A204.1 (cell line): ENCODE measurements around the gene SFT2D1.
"Not testable (repeated sequence)": the region's sequence is repeated elsewhere in the genome, so short reads cannot be mapped to it uniquely, and the experiment has no call there.

Experiments used
- FAIRE-seq: peaks from 2 replicates; lab custom pipeline; 2012; peaks lifted over from hg19 to GRCh38; lab: Jason Lieb, UNC

Gene SFT2D1

DNA sequence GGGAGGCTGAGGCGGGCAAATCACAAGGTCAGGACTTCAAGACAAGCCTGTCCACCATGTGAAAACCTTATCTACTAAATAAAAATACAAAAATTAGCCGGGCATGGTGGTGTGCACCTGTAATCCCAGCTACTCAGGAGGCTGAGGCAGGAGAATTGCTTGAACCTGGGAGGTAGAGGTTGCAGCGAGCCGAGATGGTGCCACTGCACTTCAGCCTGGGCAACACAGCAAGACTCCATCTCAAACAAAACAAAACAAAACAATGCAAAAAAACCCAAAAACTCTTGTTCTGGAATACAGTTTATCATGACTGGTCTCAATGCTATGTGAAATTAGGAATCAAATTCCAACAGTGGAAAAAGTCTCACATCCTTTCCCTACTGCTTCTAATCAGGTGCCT lies 20.1 kb upstream of the SFT2D1 start:
- not testable (repeated sequence) for FAIRE-seq

DNA sequence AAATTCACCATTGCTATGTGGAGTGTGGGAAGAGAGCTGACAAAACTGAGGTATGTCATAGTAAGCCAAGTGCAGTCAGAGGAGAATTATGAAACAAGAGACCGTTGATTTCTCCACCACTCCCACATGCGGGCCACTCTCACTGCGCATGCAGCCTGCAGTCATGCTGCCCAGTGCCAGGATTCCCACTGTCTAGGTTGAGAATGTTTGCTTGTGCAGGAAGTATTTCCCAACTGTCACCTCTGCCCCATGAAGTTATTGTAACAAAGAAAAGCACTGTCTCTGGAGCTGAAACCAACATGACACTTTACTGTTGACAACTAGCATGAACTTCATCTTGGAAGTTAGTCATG lies 18.7 kb upstream of the SFT2D1 start:
- no peak for FAIRE-seq

DNA sequence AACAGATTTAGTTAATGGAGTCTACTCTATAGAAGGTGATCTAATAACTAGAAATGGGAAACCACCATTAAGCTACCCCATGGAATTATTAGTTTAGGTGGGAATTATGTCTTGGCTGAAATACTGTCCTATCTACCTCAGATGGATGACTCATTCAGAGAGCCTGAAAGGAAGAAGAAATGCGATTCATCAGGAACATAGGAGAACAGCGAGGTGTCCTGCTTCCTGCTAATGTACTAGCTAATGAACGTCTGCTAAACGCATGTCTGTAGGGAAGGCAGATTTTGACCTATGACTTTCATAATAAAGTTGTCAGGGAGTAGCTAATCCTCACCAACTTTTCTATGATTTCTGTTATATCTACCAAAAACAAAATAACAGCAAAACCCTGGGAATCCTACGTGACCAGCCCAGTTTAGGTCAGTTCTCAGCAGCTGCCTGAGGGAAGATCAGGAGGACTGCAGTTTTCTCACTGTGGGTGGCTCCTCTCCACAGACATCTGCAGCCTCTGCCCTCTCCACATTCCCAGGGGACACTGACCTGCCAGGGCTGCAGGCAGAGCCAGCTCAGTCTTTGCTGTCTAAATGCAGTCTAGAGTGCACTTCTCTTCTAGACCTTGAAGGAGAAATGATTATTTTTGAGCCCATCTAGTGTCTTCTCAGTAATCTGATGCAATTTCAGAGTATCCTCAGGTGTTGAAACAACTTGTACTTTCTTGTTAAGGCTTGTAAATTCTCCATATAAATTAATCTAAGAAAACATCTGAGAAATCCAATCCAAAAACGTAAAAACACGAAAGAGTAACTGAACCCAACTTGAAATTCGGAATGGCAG lies 18.1 kb upstream of the SFT2D1 start:
- no peak for FAIRE-seq

DNA sequence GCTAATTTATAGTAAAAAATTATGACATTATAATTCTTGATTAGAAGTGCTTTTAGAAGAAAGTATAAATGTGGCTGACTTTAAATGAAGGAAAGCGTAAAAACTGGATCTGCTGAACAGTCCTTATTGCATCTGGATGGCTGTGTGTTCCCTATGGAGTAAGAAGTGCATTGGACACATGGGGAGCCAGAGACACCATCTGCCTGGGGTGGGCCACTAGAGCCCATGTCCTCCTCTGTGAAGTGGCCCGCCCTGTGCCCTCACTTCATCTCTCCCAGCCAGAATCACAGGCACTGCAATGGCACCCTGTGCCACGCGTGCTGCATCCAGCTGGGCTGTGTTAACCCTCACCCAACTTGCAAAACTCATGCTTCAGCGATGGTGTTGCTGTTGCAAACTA lies 13.2 kb upstream of the SFT2D1 start:
- FAIRE-seq: no peak

DNA sequence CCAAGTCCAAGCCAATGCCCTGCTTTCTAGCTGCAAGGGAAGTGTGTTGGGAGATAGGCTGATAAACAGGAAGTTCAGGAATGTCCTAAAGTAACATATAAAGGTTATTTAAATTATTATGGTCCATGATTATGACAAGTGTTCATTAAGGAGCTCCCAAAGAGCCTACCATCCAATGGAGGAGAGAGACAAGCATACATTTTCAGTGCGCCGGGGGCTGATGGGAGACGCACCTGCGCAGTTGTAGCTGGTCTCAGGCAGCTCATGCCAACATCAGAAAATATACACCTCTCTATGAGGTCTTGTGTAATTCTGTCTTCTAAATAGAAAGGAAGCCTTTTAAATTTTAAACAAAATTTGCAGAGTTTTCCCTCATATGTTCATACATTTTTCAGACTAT lies 12.6 kb upstream of the SFT2D1 start:
- FAIRE-seq: no peak

DNA sequence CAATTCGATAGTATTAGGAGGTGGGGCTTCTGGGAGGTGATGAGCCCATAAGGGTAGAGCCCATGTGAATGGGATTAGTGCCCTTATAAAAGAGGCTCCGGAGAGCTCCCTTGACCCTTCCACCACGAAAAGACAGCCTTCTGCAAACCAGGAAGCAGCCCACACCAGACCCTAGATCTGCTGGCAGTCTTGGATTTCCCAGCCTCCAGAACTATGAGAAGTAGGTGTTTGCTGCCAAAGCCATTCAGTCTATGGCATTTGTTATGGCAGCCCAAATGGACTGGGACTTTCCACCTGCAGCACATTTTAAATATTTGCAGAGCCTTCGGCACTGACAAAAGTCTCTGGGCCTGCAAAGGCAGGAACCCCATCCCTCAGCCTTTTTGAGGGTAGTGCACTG lies 11.8 kb upstream of the SFT2D1 start:
- no peak for FAIRE-seq

DNA sequence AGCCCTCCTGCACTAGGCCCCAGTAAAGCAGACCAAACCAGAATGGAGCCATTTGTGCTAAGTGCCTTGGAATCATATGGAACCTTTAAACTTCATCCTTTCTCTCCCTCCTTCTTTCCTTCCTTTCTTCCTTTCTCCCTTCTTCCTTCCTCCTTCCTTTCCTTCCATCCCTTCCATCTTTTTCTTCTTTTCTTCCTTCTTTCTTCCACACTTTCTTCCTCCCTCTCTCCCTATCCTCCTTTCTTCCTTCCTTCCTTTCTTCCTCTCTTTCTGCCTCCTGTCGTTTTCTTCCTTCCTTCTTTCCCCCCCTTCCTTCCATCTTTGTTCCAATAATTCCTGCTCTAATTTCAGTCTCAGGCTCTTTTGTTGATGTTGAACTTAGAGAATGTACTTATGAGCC lies 11.2 kb upstream of the SFT2D1 start:
- FAIRE-seq: no peak

DNA sequence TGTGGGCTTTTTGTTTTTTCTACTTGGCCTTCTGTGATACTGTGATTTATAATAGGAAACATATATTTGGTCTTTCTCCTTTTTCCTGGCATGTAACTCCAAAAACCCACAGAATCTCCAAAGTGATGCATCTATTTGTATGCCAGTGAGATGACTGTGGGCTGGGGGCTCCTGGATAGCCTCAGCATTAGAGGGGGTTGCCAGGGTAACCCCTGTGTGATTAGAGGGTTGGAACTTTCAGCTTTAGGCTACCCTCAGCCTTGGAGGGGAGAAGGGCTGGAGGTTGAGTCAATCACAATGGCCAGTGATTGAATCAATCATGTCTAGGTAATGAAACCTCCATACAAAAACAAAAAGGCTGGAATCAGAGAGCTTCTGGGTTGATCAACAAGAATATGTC lies 10.6 kb upstream of the SFT2D1 start:
- no peak for FAIRE-seq

DNA sequence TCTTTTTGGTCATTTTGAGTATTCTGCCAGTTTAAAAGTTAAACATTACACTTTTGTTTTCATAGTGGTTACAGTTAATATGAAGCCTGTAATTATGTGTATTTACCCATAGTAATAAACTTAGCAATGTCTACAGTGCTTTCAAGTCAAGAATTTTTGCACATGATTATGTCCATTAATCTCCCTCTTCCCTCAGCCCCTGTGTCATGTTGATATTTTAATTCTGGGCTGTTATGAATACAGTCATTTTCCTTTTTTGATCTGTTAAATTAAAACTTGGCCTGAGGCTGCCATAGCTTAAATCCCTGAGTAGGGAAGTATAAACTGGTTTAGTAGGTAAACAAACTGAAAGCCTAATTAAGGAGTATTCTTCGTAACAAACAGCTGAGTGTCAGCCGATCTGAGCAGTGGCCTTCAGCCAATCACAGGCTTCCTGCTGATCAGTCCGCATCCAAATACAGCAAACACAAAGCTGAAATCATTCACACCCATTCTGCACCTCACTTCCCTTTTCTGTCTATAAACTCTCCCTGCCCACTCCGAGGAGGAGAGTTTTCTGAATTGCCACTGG lies 9.5 kb upstream of the SFT2D1 start:
- no peak for FAIRE-seq

DNA sequence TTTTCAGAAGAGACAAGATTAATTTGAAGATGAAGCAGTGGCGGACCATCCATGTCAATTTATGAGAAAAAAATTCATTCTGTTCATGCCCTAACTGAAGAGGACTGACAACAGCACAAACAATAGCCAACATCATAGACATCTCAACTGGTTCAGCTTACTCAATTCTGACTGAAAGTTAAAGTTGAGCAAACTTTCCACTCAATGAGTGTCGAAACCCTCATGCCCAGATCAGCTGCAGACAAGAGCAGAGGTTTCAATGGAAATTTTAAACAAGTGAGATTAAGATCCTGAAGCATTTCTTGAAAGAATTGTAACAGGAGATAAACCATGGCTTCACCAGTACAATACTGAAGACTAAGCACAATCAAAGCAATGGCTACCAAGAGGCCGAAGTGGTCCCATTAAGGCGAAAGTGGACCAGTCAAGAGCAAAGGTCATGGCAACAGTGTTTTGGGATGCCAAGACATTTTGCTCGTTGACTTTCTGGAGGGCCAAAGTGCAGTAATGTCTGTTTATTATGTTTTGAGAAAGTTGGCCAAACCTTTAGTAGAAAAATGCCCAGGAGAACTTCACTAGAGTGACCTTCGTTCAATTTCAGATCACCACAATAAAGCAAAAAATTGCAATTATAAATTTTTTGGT lies 6.1 kb upstream of the SFT2D1 start:
- no peak for FAIRE-seq

DNA sequence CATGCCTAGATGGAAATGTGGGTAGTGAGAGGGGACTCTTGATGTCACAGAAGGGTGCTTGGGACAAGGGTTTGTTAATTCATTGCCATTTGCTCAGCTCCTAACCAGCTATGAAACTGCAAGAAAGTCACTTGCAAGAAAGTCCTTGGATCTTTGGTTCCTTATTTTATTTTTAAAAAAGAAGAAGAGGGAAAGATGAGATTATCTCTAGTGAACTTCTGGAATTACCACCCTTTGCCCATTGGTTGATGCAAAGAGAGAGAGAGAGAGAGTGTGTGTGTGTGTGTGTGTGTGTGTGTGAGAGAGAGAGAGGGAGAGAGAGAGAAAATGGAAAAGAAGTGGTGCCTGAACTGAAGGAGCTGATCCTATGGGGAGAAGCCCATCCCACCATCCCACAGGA lies 4.6 kb upstream of the SFT2D1 start:
- FAIRE-seq: no peak

DNA sequence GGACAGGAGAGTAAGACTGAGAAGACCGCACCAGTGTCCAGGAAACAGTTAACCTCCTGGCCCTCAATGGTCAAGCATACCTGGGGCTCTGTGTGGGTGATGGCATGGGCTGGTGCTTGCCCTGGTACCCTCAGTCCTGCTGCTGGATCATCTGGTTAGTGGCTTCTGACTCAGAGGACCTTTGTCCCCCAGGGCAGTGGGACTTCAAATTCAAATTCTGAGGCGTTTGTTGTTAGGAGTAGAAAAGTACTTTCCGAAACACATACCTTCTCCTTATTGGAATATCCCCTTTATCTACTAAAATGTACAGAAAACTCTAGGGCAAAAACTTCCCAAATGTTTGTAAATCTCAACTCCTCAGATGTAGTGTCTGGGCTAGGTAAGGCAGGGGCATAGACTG lies 4.1 kb upstream of the SFT2D1 start:
- FAIRE-seq: no peak

DNA sequence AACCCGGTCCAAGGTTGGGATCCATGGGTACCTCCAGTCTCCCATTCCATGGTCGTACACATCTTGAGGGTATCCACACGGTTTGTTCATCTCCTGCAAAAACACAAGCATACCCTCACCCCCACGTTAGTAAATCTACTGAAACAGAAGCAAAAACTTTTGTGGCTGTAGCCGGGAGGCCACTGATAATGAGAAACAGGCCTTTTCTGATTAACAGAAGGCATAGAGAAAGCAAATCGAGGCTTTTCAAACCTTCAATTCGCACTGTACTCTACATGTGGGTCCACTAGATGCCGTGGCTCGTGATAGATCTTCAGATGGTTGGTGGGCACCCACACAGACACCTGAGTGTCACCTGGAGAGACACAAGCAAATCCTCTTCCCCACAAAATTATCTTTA lies 3.3 kb upstream of the SFT2D1 start:
- FAIRE-seq: not testable (repeated sequence)

DNA sequence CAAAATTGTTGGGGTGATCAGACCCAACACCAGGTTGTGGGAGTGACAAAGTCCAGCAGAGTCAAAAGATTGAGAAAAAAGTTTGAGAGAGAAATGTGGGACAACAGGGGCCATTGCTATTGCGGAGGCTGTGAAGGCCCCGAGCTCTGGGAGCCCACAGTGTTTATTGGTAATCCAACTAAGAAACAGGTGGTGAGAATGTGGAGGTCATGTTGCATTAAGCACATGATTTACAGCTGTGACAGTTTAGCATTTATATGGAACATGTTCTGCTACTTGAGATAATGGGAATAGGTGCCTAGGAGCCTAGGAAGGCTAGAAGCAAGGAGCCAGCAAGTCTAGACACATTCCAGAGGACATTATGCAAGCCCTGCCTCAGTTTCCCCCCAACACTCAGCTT lies 2.6 kb upstream of the SFT2D1 start:
- FAIRE-seq: not testable (repeated sequence)

DNA sequence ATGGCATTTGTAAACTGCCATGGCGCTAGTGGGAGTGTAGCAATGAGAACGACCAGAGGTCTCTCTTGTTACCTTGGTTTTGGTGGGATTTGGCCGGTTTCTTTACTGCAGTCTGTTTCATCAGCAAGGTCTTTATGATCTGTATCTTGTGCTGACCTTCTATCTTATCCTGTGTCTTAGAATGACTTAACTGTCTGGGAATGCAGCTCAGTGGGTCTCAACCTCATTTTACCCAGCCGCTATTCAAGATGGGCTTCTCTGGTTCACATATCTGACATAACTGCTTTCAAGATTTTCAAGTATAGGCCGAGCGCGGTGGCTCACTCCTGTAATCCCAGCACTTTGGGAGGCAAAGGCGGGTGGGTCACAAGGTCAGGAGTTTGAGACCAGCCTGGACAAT lies 1.9 kb upstream of the SFT2D1 start:
- FAIRE-seq: no peak

DNA sequence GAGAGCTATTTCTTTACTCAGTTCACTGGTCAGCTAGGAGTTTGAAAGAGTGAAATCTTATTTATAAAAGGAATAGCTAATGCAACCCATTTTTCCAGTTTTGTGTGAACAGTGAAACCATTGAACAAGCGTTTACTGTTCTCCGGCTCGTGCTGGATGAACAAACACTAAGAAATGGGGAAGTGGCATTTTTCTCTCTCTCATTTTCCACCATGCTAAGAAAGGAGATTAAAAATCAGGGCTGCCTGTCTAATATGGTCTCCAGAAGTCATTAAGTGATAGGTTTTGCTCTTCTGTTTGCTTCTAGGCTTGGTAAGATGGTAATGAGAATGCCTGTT lies 774 bp upstream of the SFT2D1 start:
- FAIRE-seq: no peak

DNA sequence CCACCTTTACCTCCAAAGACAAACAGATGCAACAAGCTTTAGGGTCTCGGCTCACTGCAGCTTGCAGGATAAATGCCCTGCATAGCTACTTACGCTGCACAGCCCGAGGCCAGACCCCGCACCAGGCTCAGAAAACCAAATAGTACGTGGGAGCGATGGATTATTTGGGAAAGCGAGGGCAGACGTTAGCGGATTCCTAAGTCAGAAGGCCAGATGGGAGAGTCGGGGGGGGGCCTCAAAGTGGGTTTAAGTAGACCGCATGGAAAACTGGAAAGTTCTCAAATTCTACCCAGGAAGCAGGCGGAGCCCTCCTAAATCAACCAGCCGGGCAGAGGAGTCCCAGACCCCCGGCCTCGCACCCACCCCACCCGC lies 382 bp downstream of the SFT2D1 start:
- no peak for FAIRE-seq

DNA sequence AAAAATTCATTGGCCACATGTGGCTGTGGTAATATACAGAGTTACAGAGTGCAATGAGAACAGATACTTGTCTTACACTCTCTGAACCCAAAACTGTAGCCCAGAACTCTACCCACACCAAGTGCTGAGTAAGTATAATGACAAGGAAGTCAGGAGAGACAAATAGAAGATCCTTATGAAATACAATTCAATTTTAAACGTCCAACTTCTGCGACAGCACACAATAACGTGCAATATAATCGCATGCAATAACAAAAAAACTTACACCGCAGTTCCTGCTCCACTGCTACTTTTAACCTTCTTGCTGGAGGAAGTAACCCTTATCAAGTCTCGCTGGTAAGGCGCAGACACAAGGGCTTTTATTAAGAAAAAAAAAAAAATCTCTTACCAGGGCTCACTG lies 881 bp downstream of the SFT2D1 start:
- no peak for FAIRE-seq

DNA sequence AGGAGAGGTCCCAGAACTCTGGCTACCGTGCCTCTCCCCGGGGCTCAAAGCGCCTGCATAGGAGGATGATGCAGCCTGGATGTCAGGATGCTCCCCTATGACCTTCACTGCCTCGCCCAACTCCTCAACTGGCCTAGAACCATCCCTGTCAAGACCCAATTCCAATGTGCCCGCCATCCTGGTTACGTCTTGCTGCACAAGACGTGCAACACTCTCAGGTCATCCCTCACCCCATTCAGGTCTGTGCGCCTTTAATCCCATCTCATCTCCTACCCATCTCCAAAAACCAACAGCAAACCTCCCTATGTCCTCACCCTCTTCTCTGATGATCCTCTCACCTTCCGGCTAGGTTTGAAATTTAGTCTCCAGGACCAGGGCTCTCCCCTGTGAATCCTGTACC lies 3.5 kb downstream of the SFT2D1 start:
- FAIRE-seq: no peak

DNA sequence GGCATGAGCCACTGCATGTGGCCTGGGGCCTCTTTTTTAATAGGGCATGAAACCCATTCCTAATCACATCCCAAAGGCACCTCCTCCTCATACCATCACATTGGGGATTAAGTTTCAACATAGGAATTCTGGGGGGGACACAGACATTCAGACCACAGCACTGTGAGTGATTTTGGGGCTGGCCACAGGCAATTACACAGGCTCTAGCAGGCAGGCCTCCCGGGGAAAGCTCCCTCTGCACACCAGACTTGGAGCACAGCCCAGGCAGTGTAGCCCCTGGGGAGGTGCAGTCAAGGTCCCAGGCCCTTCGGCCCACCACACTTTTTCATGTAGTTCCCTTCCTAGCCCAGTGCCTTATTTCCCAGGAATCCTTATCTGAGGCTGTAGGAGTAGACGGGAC lies 5.5 kb downstream of the SFT2D1 start:
- FAIRE-seq: no peak

DNA sequence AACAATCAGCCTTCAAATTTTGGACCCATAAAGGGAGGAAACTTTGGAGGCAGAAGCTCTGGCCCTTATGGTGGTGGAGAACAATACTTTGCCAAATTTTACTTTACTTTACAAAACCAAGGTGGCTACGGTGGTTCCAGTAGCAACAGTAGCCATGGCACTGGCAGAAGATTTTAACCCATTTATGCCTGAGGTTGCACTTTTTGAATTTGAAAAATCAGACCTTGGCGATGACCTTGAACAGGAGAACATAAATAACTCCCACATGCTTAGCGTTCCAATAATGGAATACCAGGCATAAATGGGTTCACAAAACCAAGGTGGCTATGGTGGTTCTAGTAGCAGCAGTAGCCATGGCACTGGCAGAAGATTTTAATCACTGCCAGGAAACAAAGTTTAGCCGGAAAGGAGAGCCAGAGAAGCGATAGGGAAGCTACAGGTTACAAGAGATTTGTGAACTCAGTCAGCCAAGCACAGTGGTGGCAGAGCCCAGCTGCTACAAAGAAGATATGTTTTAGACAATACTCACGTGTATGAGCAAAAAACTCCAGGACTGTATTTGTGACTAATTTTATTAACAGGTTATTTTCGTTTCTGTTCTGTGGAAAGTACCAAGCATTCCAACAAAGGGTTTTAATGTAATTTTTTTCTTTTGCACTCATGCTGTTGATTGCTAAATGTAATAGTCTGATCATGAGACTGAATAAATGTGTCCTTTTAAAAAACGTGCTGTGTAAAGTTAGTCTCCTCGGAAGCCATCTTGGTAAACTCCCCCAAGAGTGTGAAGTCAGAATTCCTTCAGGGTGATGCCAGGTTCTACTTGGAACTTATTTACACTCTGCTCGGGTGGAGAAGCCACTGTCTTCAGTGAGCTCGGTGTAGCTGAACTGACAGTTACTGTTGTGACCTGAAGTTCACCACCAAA lies 6.7 kb downstream of the SFT2D1 start:
- FAIRE-seq: no peak

DNA sequence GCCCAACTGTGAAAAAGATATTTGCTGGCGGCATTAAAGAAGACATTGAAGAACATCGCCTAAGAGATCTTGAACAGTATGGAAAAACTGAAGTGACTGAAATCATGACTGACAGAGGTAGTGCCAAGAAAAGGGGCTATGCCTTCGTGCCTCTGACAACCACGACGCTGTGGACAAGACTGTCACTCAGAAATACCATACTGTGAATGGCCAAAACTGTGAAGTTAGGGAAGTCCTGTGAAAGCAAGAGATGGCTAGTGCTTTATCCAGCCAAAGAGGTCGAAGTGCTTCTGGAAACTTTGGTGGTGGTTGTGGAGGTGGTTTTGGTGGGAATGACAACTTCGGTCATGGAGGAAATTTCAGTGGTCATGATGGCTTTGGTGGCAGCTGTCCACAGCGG lies 7.5 kb downstream of the SFT2D1 start:
- FAIRE-seq: no peak
